MCF 10A (cell line): ENCODE measurements around the gene SLC6A17. TPM values are rescaled to one million over a fixed set of nuclear protein-coding genes. Genes with fewer than 3 reads are reported as not detected.

Source experiments
- BruUV-seq: library from RNA; stranded (reverse); fragments of 400-500 nt; replicated peaks from 2 replicates; lab custom pipeline; 2021; lab: Mats Ljungman, UMichigan
- CTCF ChIA-PET: fragments of 300-600 bp; sonication (Branson Sonifier 250); formaldehyde crosslinking; extraction: SDS; loops from one replicate; lab custom pipeline; 2021; ENCODE audit warnings: antibody characterized with exemption, inconsistent platforms; lab: Yijun Ruan, JAX
- POLR2A ChIA-PET: fragments of 300-600, 350-650 bp; sonication (Branson Sonifier 250); formaldehyde crosslinking; extraction: SDS; loops from one replicate; lab custom pipeline; 2020; ENCODE audit warnings: antibody characterized with exemption, inconsistent platforms; lab: Yijun Ruan, JAX
- DNase-seq: peaks from one replicate; pipeline ENCODE4 v3.0.0-alpha.2; 2018; ENCODE audit not compliant: unreplicated experiment
- H3K27ac Mint-ChIP-seq: one replicate; pipeline ENCODE4 v1.8.0; 2022; ENCODE audit warnings: mild to moderate bottlenecking, low read depth, mixed read lengths; ENCODE audit not compliant: unreplicated experiment
- H3K27me3 Mint-ChIP-seq: one replicate; pipeline ENCODE4 v1.8.0; 2022; ENCODE audit warnings: mixed read lengths; ENCODE audit not compliant: insufficient read depth, unreplicated experiment
- H3K36me3 Mint-ChIP-seq: one replicate; pipeline ENCODE4 v1.8.0; 2022; ENCODE audit warnings: mild to moderate bottlenecking, moderate library complexity, mixed read lengths; ENCODE audit not compliant: insufficient read depth, unreplicated experiment
- H3K4me1 Mint-ChIP-seq: one replicate; pipeline ENCODE4 v1.8.0; 2022; ENCODE audit warnings: mixed read lengths; ENCODE audit not compliant: insufficient read depth, unreplicated experiment
- H3K4me3 Mint-ChIP-seq: one replicate; pipeline ENCODE4 v1.8.0; 2022; ENCODE audit warnings: mild to moderate bottlenecking, moderate library complexity, mixed read lengths; ENCODE audit not compliant: unreplicated experiment
- H3K9me3 Mint-ChIP-seq: one replicate; pipeline ENCODE4 v1.8.0; 2022; ENCODE audit warnings: mixed read lengths; ENCODE audit not compliant: unreplicated experiment
- intact Hi-C: fragments of 100-400 bp; cut with micrococcal nuclease; formaldehyde crosslinking; loops from 2 replicates; pipeline ENCODE4 v1.14.1; 2022
- total RNA-seq: library from RNA; stranded (reverse); gene quantifications from 2 replicates; pipeline ENCODE4 v1.2.3, GENCODE V29; 2022
- TF ChIP-seq, protein P1 (sequence below): fragments of 200-600 bp; IDR thresholded peaks from one replicate; pipeline ENCODE4 v1.8.0; 2022; ENCODE audit warnings: antibody characterized with exemption, mild to moderate bottlenecking; ENCODE audit not compliant: unreplicated experiment

The SLC6A17 gene
- total RNA-seq, 1 experiment from 2014 or later: not detected

DNA sequence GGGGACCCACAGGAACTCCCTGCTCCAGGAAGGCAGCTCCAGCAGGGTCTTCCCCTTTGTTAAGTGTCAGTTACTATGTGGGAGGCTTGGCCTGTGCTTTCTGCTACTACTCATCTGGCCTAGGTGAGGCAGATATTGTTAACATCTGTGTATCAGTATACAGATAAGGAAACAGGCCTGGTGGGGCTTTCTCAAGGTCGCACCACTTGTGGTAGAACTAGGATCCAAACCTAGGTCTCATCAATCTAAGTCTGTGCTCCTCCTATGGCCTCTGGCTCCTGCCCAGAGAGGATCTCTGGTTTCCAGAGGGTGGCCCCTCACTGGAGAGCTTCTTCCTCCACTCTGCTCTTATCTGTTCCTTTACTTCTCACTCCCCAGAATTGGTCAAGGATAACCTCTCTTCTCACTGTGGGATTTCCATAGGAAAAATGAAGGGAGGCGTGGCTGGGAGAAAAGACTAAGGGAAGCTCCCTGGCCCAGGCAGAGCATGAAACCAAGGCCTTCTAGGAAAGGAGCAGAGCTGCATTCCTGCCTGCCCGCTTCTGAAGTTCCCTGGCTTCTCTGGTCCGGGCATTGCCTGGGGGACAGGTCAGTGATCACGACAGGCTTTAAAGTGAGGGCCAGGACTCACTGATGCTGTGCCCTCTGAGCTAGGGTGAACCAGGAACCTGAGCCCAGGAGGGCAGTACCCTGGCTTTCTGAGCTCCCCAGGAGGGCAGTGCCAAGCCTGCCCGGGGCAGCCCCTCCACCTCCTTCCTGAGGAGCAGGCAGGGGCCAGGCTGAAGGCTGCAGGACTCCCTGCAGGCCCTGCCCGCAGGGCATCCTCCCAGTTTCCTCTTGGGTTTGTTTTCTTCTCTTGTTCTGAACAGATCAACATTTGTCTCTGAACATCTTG is 65.6 kb downstream of the SLC6A17 start:
- Mint-ChIP-seq H3K9me3 (no peaks in the 10 kb centered on the region), H3K27me3 (no peaks in the 10 kb centered on the region), H3K4me1 (peaks cover 5% of the 10 kb centered on the region), H3K4me3 (no peak overlapping the region), H3K36me3 (no peaks in the 10 kb centered on the region), H3K27ac (no peak overlapping the region)
- no TSS peak for BruUV-seq
- no peak for DNase-seq
- POLR2A ChIA-PET: no interaction called here
- CTCF ChIA-PET: interaction anchor here (0.6 to 19.1 kb wide), 6 partner anchors 8 to 280 kb away, joined by 3 to 1128 read pairs (median 8); no protein-coding TSS in a partner anchor
- TF ChIP-seq, protein P1, sequence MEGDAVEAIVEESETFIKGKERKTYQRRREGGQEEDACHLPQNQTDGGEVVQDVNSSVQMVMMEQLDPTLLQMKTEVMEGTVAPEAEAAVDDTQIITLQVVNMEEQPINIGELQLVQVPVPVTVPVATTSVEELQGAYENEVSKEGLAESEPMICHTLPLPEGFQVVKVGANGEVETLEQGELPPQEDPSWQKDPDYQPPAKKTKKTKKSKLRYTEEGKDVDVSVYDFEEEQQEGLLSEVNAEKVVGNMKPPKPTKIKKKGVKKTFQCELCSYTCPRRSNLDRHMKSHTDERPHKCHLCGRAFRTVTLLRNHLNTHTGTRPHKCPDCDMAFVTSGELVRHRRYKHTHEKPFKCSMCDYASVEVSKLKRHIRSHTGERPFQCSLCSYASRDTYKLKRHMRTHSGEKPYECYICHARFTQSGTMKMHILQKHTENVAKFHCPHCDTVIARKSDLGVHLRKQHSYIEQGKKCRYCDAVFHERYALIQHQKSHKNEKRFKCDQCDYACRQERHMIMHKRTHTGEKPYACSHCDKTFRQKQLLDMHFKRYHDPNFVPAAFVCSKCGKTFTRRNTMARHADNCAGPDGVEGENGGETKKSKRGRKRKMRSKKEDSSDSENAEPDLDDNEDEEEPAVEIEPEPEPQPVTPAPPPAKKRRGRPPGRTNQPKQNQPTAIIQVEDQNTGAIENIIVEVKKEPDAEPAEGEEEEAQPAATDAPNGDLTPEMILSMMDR: no peak
- intact Hi-C loops: no loop called here

DNA sequence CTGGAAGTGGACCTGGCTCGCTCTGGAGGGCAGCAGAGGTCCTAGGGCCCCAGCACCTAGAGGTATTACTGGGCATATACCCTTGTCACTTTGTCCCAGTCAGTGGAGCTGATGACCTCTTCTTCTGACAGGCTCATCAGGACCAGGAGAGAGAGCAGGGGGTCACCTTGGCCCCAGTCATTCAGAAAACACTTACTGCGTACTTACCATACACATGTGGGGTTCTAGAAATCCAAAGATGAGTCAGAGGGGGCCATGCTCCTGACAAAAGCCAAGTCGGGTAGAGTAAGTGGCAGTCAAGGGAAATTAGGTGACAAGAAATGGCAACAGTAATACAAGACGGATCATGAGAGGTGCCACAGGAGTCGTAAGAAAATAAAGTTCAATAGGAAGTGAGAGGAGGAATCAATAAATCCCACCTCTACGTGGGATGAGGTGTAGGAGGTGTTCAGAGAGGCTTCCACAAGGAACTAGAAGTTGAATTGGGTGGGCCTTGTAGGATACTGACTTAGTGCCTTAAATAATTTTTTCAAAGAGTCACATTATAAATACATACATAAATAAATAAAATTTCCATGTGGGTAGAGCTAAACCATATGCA is 66.7 kb downstream of the SLC6A17 start:
- intact Hi-C loops: no loop called here
- H3K36me3 Mint-ChIP-seq: no peaks in the 10 kb centered on the region
- ChIA-PET CTCF (interaction anchor here (1.0 to 19.1 kb wide), 5 partner anchors 10 to 279 kb away, joined by 3 to 1128 read pairs (median 10); no protein-coding TSS in a partner anchor), POLR2A (no interaction called here)
- no peaks in the 10 kb centered on the region for H3K27me3 Mint-ChIP-seq
- peaks cover 5% of the 10 kb centered on the region for H3K4me1 Mint-ChIP-seq
- DNase-seq: no peak
- no peak overlapping the region for H3K27ac Mint-ChIP-seq
- TF ChIP-seq, protein P1: no peak
- BruUV-seq: no TSS peak
- no peaks in the 10 kb centered on the region for H3K9me3 Mint-ChIP-seq
- no peak overlapping the region for H3K4me3 Mint-ChIP-seq

DNA sequence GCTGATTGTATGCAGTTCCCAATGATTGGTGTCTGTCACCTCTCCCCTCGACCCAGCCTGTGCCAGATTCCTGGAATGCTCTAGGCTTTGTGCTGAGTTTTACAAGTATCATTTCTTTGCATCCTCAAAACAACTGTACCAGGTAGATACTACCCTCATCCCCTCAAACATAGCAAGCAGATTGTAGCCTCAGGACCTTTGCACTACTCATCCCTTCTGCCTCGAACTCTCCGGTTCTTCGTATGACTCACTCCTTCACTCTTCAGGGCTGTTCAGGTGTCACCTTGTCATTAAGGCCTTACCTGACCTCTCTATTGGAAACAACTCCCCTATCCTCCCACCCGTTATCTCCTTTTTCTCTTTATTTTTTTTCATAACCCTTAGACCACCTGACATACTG is 67.8 kb downstream of the SLC6A17 start:
- no peak overlapping the region for H3K27ac Mint-ChIP-seq
- DNase-seq: no peak
- no peaks in the 10 kb centered on the region for H3K9me3 Mint-ChIP-seq
- TF ChIP-seq, protein P1: no peak
- intact Hi-C loops: no loop called here
- BruUV-seq: no TSS peak
- H3K4me3 Mint-ChIP-seq: no peak overlapping the region
- H3K4me1 Mint-ChIP-seq: no peaks in the 10 kb centered on the region
- H3K36me3 Mint-ChIP-seq: no peaks in the 10 kb centered on the region
- no peaks in the 10 kb centered on the region for H3K27me3 Mint-ChIP-seq
- POLR2A ChIA-PET: no interaction called here
- CTCF ChIA-PET: interaction anchor here (1.0 kb wide), 1 partner anchor 11 kb away, joined by 6 read pairs; no protein-coding TSS in a partner anchor

DNA sequence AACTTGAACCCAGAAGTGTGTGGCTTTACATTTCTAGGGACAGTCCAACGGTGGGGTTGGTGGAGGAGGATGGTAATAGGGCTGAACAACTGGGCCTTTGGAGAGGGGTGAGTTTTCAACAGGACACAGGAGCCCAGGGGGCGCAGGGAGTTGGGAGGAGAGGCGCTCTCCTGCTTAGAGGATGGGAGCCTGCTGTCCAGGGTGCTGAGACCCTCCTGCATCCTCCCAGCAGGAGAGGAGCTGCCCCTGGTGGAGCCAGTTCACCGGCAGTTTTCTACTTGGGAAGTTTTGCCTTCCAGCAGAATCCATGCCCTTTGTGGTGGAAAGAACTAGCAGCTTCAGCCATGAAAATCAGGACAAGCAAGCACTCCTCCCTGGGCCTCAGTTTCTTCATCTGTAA is 68.4 kb downstream of the SLC6A17 start:
- Mint-ChIP-seq H3K27ac (no peak overlapping the region), H3K36me3 (no peaks in the 10 kb centered on the region), H3K27me3 (no peaks in the 10 kb centered on the region), H3K9me3 (no peaks in the 10 kb centered on the region), H3K4me3 (no peak overlapping the region), H3K4me1 (no peaks in the 10 kb centered on the region)
- ChIA-PET POLR2A (no interaction called here), CTCF (interaction anchor here (0.6 to 2.4 kb wide), 6 partner anchors 10 to 130 kb away, joined by 3 to 18 read pairs (median 4); no protein-coding TSS in a partner anchor)
- intact Hi-C loops: no loop called here
- BruUV-seq: no TSS peak
- no peak for DNase-seq
- TF ChIP-seq, protein P1: no peak
